Effector CD4-positive, alpha-beta T cell (primary cell): ENCODE data around the gene SOD3.

Experiments
- DNase-seq: peaks from one replicate; pipeline ENCODE4 v3.0.0-alpha.2; 2020

Gene SOD3

DNA sequence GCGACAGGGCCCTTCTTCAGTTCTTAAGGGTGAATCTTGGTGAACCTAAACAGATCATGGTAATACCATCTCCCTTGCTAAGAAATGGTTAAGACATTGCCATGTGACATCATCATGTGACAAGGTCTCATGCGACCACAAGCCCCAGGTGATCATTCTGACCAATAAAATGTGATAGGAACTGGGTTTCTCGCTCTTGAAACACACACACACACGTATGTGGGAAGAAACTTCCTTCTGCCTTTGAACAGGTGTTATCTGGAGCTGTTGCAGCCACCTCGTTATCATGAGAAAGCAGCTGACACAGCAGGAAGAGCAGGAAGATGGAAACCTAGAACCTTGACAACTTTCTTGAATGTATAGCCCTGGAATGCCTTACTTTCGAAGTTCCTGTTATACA, 10.2 kb downstream of the SOD3 start:
- DNase-seq, result no peak

DNA sequence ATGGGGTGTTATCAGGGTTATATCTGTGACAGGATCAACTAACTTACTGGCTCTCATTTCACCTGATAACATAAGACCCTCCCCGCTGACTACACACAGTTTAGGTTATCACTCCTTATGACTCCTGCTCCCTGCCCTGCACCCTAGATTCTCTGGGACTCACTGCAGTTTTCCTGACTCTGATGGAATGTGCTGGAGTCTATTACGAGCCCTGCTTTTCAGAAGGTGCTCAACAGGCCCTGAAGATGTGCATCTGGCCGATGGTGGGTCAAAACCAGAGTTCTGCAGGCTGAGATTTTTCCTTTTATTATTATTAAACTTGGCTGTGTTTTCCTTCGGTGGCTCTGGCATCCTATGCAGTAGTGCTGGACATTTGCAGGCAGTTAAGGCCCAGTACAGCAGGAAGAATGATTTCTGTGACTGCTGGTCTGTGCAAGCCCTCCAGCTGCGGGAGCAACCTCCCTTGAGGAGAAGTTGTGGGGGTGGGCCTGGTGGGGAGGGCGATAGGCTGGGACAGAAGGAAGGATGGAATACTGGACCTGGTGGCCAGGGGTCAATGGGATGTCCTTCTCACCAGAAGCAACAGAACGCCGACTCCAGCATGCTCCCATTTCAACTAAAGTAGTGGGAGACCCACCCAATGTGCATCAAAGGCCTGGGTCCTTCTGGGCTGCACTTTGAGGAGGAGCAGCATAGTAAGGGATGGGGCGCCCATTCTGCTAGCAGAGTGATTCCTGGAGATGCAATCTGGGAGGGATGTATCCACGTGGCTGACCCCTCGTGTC, 11.0 kb downstream of the SOD3 start:
- no peak for DNase-seq

DNA sequence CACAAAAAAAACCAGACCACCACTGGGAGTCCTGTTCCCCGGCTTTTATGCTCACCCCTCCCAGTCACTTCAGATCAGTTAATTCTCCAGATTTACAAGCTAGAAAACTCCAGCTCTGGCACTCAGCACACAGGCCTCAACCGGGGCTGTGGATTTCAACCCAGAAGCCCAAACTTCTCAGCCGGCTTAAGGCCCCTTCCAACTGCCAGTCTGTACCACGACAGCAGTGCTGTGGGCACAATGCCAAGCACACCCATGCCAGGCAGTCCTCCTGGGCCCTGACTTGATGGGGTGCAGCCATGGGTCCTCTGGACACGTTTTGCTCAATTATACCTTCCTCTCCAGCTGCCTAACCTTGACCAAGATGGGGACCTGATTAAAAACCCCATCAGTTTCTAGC, 12.2 kb downstream of the SOD3 start:
- no peak for DNase-seq

DNA sequence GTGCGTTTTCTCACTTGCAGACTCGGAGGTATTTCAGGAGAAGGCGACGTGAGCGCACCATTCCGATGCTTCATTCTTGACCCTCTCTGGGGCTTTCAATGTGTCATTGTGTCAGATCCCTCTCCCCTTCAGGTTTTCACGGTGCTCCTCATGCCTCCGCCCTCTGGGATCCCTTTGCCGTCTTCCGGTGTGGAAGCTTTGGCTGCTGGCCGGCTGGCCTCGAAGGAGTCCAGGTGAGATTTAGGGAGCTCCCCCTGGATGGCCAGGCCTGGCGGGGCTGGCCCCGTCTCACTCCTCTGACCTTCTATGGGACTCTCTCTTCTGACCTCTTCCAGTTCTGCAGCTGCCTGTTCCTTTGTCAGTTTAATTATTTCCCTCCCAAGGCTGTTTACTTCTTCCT, 12.9 kb downstream of the SOD3 start:
- no peak for DNase-seq

DNA sequence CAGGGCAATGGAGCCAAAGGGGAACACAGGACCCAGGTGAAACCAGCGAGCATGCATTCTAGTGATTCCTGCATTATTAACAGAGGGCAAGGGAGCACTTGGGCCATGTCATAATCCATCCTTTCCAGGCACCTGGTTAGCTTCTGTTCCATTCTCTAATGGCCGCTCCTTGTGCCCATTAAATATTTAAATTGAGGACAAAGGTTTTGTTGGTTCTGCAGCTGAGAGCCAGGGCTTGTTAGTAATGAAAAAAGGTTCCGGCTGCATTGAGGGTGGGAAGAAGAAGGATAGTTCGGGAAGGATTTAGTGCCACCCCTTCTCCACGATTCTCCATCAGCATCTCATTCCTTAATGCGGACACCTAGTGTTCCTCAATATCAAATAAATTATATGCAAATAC, 13.6 kb downstream of the SOD3 start:
- DNase-seq, result no peak

DNA sequence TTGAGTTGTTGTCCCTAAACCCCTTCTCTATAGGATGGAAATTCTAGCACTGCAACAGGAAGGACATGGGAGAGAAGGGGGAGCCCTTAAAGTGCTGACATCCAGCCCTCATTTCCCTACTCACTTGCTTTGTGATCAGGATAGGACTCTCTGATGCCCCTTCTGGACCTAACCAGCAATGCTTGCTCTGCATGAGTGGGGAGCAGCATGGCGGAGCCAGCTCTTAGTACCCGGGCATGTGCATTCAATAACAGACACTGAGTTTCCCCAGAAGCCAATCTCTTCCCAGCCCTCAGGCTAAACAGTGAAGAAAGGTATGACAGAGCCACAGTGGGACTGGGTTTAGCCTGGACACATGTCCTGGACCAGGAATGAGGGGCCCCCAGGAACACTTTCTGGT, 14.0 kb downstream of the SOD3 start:
- no peak for DNase-seq

DNA sequence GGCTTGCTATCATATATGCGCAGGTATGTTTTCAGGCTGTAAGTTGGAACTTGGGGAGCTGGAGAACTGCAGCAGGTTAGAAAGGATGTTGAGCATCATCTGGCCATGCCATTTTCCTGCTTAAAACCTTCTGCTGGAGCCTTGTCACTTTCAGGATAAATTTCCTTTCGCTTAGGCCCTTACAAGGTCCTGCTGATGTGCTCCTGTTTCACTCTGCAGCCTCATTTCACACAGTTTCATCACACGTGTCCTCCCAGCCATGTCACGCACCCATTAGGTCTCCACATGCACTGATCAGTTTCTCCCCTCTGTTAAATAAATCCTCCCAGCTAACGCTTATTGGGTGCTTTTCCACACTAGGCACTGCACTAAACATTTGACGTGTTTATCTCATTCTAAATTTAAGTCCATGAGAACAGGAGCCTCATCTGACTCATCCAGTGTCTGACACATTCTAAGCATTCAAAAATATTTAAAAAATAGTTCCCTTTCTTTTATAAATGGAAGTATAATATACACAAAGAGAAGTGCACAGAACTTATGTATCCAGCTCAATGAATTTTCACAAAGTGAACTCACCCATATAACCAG, 14.5 kb downstream of the SOD3 start:
- DNase-seq, result no peak

DNA sequence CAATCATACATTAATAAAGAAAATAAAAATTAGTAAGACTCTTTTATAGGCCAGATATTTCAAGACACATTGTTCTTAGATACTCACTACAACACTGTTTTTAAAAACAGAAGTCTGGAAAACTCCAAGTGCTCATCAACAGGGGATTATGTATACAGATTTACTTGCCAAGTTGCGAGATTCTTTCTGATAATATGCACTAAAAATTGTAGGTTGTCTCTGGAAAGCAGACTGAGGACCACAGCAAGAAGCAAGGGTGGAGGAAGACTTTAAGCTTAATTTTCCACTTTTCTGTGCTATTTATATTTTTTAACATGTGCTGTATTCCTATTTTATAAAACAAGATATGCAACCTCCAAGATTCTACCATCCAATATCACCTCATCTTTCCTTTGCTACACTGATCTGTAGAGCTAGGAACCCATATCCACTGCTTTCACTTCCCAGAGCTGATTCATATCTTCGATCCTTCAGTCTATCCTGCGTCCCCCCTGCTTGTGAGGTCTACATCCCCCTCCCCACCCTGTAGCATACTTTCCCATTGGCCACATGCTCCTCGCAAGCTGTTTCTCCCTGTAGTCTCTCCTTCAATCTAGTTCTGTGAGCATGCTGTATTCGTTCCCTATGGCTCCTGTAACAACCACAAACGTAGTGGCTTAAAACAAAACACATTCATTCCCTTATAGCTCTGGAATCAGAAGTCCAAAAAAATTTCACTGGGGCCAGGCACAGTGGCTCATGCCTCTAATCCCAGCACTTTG, 15.7 kb downstream of the SOD3 start:
- no peak for DNase-seq

DNA sequence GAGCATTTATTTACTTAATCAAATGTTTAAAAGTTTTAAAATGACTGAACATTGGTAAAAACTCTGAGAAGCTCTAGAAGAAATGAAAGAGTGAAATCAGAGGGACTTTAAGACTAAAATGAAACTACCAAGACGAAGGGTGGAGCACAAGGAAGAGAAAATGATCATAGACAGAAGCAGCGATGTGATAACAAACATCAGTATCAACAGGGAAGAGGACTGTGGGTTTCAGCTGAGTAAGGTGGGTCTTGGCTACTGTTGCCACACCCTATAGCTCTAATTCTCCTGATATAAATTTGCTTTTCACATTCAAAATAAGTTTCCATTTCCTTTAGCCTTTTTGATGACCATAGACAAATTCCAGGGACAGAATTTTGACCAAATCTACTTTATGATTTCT, 18.4 kb downstream of the SOD3 start:
- no peak for DNase-seq

DNA sequence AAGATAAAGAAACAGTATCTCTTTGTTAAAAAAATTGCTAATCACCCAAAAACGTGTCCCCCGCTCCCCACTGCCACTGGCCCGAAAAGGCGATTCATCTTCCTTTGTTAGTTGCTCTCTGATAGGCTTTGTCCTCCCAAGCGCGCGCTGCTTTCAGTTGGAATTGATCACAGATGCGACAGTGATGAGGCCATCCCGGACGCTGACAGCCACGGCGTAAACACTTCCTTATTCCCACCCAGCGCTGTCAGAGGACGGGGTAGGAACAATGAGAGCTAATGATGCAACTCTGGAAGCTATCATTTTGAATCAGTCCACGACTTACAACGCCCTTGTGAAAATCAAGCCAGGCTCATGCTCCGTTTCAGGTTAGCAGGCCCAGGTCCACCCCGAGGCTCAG, 21.4 kb downstream of the SOD3 start:
- no peak for DNase-seq

DNA sequence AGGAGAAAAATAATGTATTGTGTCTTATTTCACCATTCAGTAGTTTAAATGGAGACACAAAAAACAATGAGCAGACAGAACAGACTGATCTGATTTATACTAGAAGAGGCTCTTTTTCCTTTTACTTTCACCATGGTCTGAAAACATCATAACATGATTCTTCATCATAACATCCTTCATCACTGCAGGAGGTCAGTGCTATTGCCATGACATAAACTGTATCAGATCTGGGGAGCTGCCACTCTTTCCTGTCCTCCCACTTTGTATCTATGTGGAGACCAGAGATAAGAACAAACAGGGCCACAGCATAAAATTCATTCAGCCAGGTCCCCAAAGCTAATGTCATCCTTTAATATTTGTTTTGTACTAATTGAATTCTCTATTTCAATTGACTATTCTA, 25.2 kb downstream of the SOD3 start:
- DNase-seq, result no peak

DNA sequence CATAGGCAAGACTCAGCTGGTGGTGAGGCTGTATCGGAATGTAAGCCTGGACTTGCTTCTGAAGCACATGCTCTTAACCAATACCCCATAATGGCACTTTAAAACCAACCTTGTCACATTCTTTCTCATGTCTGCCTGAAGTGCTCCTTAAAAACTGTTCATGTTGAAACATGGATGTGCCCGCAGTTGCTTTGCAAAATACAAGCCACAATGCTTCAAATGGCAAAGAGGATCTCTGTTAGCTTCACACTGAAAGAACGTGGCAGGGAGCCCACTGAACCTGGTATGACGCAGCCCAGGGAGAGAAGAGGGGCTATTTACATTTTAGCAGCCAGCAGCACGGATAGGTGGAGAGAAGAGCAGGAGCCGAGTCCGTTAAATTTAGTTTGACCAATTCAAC, 29.3 kb downstream of the SOD3 start:
- DNase-seq, result no peak

DNA sequence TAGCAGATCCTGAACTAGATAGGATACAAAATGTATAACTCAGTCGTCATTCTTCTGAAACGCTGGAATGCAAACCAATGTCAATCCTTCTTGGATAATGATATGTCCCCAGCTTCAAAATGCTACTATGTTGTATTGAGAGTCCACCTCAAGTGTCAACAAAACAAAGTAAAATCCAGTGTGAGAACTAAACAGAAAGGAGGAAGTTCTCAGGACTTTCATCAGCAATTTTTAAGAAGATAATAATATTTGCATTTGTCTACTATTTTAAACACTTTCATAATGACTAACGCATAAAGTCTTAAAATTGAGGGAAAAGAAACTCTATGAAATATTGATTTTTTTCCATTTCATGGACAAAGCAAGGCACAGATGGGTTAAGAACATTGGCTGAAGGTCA, 36.3 kb downstream of the SOD3 start:
- DNase-seq, result no peak

DNA sequence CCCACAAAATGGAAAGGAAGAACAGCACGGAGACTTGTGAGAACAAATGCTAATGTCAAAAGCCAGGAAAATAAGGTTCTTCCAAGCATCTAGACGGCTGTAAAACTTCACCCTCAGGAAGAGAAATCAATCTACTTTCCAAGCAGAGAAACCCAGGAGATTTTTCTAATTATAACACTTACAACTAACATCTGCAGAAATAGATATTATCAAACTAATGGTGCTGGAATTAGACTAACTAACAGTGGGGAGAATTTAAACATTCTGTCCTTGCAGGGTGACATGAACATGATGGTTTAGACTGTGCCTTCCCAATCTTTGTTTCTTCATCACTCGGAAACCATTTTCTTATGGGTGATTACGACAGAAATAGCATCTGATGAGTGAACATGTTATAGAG, 40.3 kb downstream of the SOD3 start:
- no peak for DNase-seq

DNA sequence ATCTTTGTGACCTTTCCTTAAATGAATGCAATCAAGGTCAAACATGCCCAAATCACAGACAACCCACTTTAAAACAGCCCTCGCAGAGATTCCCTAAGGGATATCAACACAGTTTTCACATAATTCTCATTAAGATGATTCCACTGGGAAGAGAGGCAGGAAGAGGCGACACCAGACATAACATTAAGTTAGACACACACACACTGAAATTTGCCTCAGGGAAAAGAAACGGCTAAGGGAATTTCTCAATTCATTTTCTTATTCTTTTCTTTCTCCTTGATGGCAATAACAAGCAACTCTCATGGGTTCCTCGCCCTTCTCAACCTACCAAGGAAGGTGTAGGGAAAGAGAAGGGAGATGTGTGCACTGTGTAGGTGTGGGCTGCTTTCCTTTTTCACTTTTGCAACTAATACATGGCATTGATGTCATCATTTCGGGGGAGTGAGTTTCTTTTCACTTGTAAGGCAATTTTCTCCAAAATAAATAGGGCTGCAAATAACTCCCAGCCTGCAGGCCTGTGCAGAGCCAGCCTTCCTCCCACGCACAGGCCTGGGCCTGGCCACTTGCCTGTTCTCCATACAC, 41.4 kb downstream of the SOD3 start:
- DNase-seq, result no peak

DNA sequence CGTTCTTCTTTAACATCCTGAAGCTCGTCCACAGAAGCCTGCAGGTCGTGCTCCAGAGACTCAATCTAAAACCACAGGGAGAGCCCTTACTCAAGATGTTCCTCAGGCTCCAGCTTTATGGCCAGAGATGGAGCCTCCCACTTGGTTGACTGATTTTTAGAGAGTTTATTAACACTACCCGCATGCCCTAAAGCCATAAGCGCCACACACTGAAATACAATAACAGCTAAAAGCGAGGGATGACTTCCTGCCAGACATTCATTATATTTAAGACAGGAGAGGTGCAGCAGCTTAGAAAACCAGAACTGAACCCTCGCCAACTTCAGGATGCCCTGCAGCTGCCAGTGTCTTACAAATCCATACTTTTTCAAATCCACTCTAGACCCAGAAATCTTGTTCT, 42.0 kb downstream of the SOD3 start:
- no peak for DNase-seq

DNA sequence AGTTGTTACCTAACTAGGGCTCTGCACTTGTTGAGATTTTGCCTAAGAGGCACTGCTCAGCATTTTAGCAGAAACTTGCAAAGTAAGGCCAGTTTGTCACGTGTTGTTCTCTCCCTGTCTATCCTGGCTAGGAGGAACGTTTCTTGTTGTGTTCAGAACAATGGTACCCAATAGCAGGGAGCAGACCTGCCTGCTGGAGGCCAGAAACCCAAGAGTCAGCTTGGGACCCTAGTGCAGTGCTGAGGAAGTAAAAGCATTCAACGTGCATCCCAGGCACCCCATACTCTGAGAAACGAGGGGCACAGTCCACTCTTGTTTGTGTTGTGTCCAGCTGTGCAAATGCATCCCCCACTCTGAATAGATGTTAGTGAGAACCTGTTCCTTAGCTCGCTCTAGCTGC, 42.4 kb downstream of the SOD3 start:
- no peak for DNase-seq

DNA sequence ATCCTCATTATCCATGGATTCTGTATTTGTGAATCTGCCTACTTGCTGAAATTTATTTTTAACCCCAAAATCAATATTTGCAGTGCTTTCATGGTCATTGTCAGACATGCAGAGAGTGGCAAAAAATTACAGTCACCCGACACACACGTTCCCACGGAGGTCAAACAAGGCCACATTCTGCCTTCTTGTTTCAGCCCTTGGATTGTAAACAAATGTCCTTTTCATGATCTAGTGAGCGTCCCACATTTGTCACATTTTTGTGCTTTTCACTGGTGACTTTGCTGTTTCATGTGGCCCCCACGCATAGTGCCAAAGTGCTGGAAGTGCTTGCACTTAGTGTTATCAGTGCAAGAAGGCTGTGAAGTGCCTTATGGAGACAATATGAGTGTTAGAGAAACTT, 45.0 kb downstream of the SOD3 start:
- DNase-seq, result no peak

DNA sequence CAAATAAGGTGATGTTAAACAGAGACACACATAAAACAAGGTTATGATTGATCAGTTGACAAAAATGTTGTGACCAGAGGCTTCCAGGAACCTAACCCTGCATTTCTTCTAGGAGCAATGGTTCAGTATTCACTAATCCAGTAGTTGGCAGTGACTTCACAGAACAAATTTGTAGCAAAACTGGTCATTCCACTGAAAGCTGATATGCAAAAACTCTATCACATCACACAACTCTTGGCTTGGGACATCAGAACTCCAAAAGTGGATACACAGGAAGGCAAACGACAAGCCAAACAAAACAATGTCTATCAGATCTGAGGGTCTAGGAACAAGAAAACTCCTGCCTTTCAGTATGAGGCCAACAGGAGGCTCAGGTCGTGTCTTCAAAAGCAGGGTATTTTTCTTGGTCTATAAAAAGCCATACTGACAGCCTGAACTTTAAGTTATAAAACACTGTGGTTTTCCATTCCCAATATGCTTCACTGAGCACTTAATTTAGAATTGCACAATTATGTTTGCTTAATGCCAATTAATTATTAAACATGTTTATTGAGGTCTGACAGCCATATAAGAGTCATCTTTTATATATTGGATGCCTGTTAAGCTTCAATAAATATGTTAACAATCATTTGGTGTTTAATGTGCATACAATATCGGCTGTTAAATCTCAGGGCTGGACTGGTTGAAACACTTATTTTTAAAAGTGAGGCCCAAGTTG, 45.6 kb downstream of the SOD3 start:
- no peak for DNase-seq

DNA sequence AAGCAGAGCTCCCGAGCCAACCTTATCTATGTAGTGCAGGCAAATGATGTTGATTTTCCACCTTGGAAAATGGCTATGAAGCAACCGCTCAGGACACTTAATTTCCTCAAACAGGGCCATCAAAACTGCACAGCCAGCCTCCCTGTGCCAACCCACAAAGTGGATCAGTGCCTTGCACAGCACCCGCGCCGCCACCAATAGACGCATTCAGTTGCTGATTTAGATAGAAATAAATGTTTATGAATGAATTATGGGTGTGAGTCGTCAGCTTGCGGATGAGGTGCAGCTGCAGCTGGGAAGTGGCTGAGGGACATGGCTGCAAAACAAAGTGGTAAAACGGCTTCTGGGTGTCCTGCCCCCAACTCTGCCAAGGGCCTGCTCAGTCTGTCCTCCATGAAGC, 47.0 kb downstream of the SOD3 start:
- no peak for DNase-seq

DNA sequence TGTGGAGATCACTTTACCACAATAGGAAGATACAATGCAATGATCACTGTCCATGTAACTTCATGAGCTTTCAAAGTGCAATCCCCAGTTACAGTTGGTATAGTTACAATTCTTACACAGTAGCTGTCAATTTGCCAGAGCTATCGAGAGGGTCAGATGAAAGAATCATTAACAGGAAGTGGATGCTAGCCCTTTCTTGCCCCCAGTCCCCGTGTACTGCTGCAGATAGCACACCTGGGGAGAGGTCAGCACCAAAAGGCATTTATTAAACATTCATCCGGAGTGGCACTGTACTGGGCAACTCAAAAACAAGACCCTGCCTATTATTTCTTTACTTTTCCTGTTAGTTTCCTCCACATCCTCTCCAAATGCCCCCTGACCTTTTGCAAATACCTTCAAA, 47.7 kb downstream of the SOD3 start:
- DNase-seq, result no peak

DNA sequence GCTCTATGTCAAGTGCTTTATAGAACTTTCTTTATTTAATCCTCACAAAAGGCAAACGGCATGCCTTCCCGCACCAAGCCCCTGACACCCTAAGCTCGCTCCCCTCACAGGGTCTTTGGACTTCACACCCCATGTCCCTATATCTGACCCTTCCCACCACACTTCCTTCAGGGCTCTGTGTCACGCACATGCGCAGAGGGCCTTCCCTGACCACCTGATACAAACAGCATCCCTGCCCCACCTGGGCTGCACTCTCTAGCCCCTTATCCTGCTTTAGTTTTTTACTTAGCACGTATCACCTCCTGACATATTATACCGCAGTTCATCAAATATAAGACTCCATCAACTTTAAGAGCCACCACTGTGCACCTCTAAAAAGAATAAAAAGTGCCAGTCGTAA, 49.8 kb downstream of the SOD3 start:
- DNase-seq, result no peak

DNA sequence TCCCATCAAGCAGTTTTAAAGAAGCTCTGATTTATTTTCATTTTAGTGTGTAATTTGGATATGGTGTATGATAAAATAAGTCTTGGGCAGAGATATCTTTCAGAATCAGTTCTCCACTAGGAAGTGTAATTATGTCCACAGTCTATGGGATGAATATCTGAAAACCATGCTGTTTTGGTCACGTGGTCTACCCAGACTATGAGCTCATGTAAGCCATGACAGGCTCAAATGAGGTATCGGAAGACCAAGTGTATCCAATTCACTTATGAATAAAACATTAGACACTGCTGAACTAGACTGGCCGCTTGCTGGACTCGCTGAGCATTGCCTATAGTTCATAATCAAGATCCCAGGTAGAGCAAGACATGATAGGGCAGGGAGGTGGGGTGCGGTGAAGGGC, 50.5 kb downstream of the SOD3 start:
- DNase-seq, result no peak
